Thyroid gland (tissue), 4 donors: ENCODE data around the gene SP5.

ENCODE experiments used
- CTCF ChIP-seq, 6 experiments: fragments of 200-600 bp in 3 of 6; fragments of 450-650 bp in 3 of 6; sonication (generic) in 3 of 6; IDR thresholded peaks; one replicate each; pipeline ENCODE4 v1.5.1; 2016 to 2019; ENCODE audit warnings: antibody characterized with exemption in 6 of 6, mild to moderate bottlenecking in 2 of 6, inconsistent platforms in 1 of 6, moderate library complexity in 1 of 6
- POLR2A ChIP-seq, 2 donors: fragments of 450-650 bp; IDR thresholded peaks; one replicate each; pipeline ENCODE4 v1.6.1; 2017; ENCODE audit warnings: antibody characterized with exemption in 2 of 2, mild to moderate bottlenecking in 2 of 2, moderate library complexity in 1 of 2

- TF ChIP-seq CTCF (IDR thresholded peaks at IDR 0.05) = no peak
- no peak for TF ChIP-seq POLR2A (IDR thresholded peaks at IDR 0.05)
Measured at GRCh38 chr2:170665743-170666142, 49.4 kb upstream of the SP5 start.
